ENCODE results near the gene TAS1R2.

DNA sequence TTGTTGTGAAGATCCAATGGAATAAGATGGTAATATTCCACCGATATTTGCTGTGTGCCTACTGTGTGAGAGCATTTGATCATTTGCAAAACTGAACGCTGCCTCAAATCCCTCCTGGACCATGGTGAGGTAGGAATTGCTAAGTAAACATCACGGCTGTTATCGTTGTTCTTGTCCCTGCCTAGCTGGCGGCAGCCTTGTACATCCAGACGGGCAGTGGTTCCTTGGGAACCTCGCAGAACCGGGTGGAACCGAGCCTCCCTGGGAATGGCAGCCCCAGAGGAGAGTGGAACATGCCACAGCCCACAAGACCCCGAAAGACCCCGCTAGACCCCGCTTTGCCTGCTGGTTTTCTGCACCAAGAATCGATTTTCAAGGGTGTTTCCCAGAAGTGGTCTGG is 60.9 kb downstream of the TAS1R2 start:
- TF ChIP-seq SUZ12 (IDR thresholded peaks at IDR 0.05; ENCODE audit: extremely low read depth, insufficient read depth, insufficient read length) (no peak), ZNF274 (IDR thresholded peaks at IDR 0.05; ENCODE audit: low read depth, low read length) (no peak), YY1 (IDR thresholded peaks at IDR 0.05; ENCODE audit: insufficient read depth, insufficient read length) (no peak)
